Astrocyte (in vitro differentiated cells and primary cell): Measurements from ENCODE around the gene PCK1. TPM values are rescaled to one million over a fixed set of nuclear protein-coding genes. Genes with fewer than 3 reads are reported as not detected.
A peak's percentile ranks its signal among the peaks of the same experiment; 100 is the strongest.

ENCODE experiments used
- DNase-seq: peaks from one replicate; pipeline ENCODE4 v3.0.0-alpha.2; 2010; ENCODE audit warnings: low read depth
- FAIRE-seq: peaks from 2 replicates; lab custom pipeline; 2011; peaks lifted over from hg19 to GRCh38; lab: Jason Lieb, UNC
- H2AFZ ChIP-seq: 2 replicates; pipeline ENCODE4 v1.6.0; 2012; ENCODE audit warnings: low read depth, low read length, inconsistent platforms
- H3K27ac ChIP-seq: 2 replicates; pipeline ENCODE4 v1.5.1; 2011; ENCODE audit warnings: low read depth, low read length, inconsistent platforms
- H3K27me3 ChIP-seq: 2 replicates; pipeline ENCODE4 v1.6.0; 2011; ENCODE audit warnings: low read length, inconsistent platforms; ENCODE audit not compliant: insufficient read depth
- H3K36me3 ChIP-seq: 2 replicates; pipeline ENCODE4 v1.5.1; 2011; ENCODE audit warnings: low read length, inconsistent platforms; ENCODE audit not compliant: insufficient read depth
- H3K4me1 ChIP-seq: 2 replicates; pipeline ENCODE4 v1.5.1; 2011; ENCODE audit warnings: low read length, inconsistent platforms; ENCODE audit not compliant: insufficient read depth
- H3K4me2 ChIP-seq: 2 replicates; pipeline ENCODE4 v1.6.0; 2012; ENCODE audit warnings: low read length, inconsistent platforms
- H3K4me3 ChIP-seq: 2 replicates; pipeline ENCODE4 v1.5.1; 2011; ENCODE audit warnings: low read depth, mild to moderate bottlenecking, low read length, inconsistent platforms; ENCODE audit not compliant: insufficient read depth
- H3K79me2 ChIP-seq: 2 replicates; pipeline ENCODE4 v1.6.0; 2012; ENCODE audit warnings: mild to moderate bottlenecking, low read length, inconsistent platforms; ENCODE audit not compliant: insufficient read depth
- H3K9ac ChIP-seq: 2 replicates; pipeline ENCODE4 v1.6.0; 2012; ENCODE audit warnings: mild to moderate bottlenecking, low read length, inconsistent platforms
- H3K9me3 ChIP-seq: 2 replicates; pipeline ENCODE4 v1.5.1; 2012; ENCODE audit warnings: low read depth, mild to moderate bottlenecking, low read length, inconsistent platforms; ENCODE audit not compliant: insufficient read depth
- H4K20me1 ChIP-seq: 2 replicates; pipeline ENCODE4 v1.6.0; 2012; ENCODE audit warnings: low read length, inconsistent platforms; ENCODE audit not compliant: insufficient read depth
- H3K27ac Mint-ChIP-seq: one replicate; pipeline ENCODE4 v1.8.0; 2021; ENCODE audit warnings: mild to moderate bottlenecking, mixed read lengths; ENCODE audit not compliant: unreplicated experiment
- H3K27me3 Mint-ChIP-seq: one replicate; pipeline ENCODE4 v1.8.0; 2021; ENCODE audit warnings: low read depth, mixed read lengths; ENCODE audit not compliant: unreplicated experiment
- H3K36me3 Mint-ChIP-seq: one replicate; pipeline ENCODE4 v1.8.0; 2021; ENCODE audit warnings: low read depth, mixed read lengths; ENCODE audit not compliant: unreplicated experiment
- H3K4me1 Mint-ChIP-seq: one replicate; pipeline ENCODE4 v1.8.0; 2021; ENCODE audit warnings: low read depth, mixed read lengths; ENCODE audit not compliant: unreplicated experiment
- H3K4me3 Mint-ChIP-seq: one replicate; pipeline ENCODE4 v1.8.0; 2021; ENCODE audit warnings: mild to moderate bottlenecking, moderate library complexity, mixed read lengths; ENCODE audit not compliant: unreplicated experiment
- H3K9me3 Mint-ChIP-seq: one replicate; pipeline ENCODE4 v1.8.0; 2021; ENCODE audit warnings: mild to moderate bottlenecking, mixed read lengths; ENCODE audit not compliant: unreplicated experiment
- EZH2 ChIP-seq: IDR thresholded peaks from 2 replicates; pipeline ENCODE4 v1.6.1; 2012; ENCODE audit warnings: mild to moderate bottlenecking, low read length, inconsistent platforms; ENCODE audit not compliant: insufficient read depth
- total RNA-seq: library from RNA; stranded (reverse); gene quantifications from 2 replicates; pipeline ENCODE4 v1.2.1, GENCODE V29; 2021
- TF ChIP-seq, protein P1 (sequence below): IDR thresholded peaks from 2 replicates; pipeline ENCODE4 v1.5.1; 2011; ENCODE audit warnings: low read depth, mild to moderate bottlenecking, inconsistent platforms, low read length, moderate library complexity; ENCODE audit not compliant: insufficient read depth

Gene PCK1
- total RNA-seq, 1 donor from 2014 or later = not detected

DNA sequence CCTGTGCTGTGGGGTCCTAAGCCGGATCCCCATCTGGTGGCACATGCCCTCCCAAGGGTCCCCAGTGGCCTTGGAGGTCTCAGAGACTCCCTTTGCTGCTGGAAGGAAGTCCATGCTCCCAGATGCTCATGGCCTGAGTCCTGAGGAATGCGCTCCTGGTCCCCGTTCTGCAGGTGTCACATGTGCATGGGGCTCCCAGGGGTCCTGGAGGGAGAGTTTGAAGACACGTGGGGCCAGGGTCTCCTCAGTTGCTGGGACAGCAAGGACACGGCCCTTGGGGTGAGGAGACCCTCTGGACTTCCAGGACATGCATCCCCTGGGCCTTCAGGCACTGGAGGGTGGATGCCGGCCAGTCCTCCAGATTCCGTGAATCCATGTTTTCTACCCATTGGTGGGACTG, 47.6 kb downstream of the PCK1 start:
- H3K36me3 Mint-ChIP-seq = no peaks in the 10 kb centered on the region
- H2AFZ ChIP-seq = no peak overlapping the region

GRCh38 chr20:57609086-57609841, 48.4 kb downstream of the PCK1 start:
- Mint-ChIP-seq H3K4me3 (no peak overlapping the region), H3K4me1 (no peaks in the 10 kb centered on the region), H3K27me3 (peaks cover 53% of the 10 kb centered on the region), H3K27ac (no peak overlapping the region), H3K9me3 (no peaks in the 10 kb centered on the region), H3K36me3 (no peaks in the 10 kb centered on the region)
- TF ChIP-seq, protein P1, sequence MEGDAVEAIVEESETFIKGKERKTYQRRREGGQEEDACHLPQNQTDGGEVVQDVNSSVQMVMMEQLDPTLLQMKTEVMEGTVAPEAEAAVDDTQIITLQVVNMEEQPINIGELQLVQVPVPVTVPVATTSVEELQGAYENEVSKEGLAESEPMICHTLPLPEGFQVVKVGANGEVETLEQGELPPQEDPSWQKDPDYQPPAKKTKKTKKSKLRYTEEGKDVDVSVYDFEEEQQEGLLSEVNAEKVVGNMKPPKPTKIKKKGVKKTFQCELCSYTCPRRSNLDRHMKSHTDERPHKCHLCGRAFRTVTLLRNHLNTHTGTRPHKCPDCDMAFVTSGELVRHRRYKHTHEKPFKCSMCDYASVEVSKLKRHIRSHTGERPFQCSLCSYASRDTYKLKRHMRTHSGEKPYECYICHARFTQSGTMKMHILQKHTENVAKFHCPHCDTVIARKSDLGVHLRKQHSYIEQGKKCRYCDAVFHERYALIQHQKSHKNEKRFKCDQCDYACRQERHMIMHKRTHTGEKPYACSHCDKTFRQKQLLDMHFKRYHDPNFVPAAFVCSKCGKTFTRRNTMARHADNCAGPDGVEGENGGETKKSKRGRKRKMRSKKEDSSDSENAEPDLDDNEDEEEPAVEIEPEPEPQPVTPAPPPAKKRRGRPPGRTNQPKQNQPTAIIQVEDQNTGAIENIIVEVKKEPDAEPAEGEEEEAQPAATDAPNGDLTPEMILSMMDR = no peak
- TF ChIP-seq EZH2 = no peak
- no peak for DNase-seq
- Histone ChIP-seq H3K79me2 (no peaks in the 10 kb centered on the region), H3K27ac (no peak overlapping the region), H3K9ac (no peak overlapping the region), H2AFZ (no peak overlapping the region), H3K4me1 (no peaks in the 10 kb centered on the region), H4K20me1 (no peaks in the 10 kb centered on the region), H3K4me2 (no peak overlapping the region), H3K27me3 (peaks cover 17% of the 10 kb centered on the region), H3K36me3 (no peaks in the 10 kb centered on the region), H3K4me3 (no peak overlapping the region), H3K9me3 (no peaks in the 10 kb centered on the region)
- no peak for FAIRE-seq

More for the DNA sequence above, 47.6 kb downstream of the PCK1 start:
- Histone ChIP-seq H3K4me2 (no peak overlapping the region), H4K20me1 (no peaks in the 10 kb centered on the region), H3K79me2 (no peaks in the 10 kb centered on the region), H3K27me3 (peaks cover 17% of the 10 kb centered on the region), H3K9me3 (no peaks in the 10 kb centered on the region), H3K27ac (no peak overlapping the region), H3K36me3 (no peaks in the 10 kb centered on the region), H3K4me1 (no peaks in the 10 kb centered on the region), H3K9ac (no peak overlapping the region), H3K4me3 (no peak overlapping the region)
- Mint-ChIP-seq H3K27ac (no peak overlapping the region), H3K9me3 (no peaks in the 10 kb centered on the region), H3K27me3 (peaks cover 53% of the 10 kb centered on the region), H3K4me1 (no peaks in the 10 kb centered on the region), H3K4me3 (no peak overlapping the region)
- no peak for DNase-seq
- FAIRE-seq = no peak
- TF ChIP-seq EZH2 = no peak
- TF ChIP-seq, protein P1 = no peak

- Mint-ChIP-seq H3K36me3 (no peaks in the 10 kb centered on the region), H3K27me3 (peaks cover 51% of the 10 kb centered on the region), H3K4me3 (no peak overlapping the region), H3K9me3 (no peaks in the 10 kb centered on the region), H3K4me1 (no peaks in the 10 kb centered on the region), H3K27ac (no peak overlapping the region)
- TF ChIP-seq EZH2 = no peak
- TF ChIP-seq, protein P1 = peak; percentile 10
- Histone ChIP-seq H3K9me3 (no peaks in the 10 kb centered on the region), H3K36me3 (no peaks in the 10 kb centered on the region), H3K9ac (no peak overlapping the region), H3K79me2 (no peaks in the 10 kb centered on the region), H3K4me2 (no peak overlapping the region), H3K27me3 (peaks cover 17% of the 10 kb centered on the region), H3K4me3 (no peak overlapping the region), H3K27ac (no peak overlapping the region), H4K20me1 (no peaks in the 10 kb centered on the region), H3K4me1 (no peaks in the 10 kb centered on the region), H2AFZ (no peak overlapping the region)
- DNase-seq = no peak
- FAIRE-seq = no peak
Observed at GRCh38 chr20:57609842-57610167, 48.9 kb downstream of the PCK1 start.
